HG02763 (cell line): Measurements from ENCODE around the gene PHF21A.

Source experiments
- ATAC-seq: cut with Tn5 transposase; IDR thresholded peaks from one replicate; pipeline ENCODE4 v1.9.1; 2021; ENCODE audit warnings: mild to moderate bottlenecking, moderate library complexity; ENCODE audit not compliant: unreplicated experiment

PHF21A gene

GRCh38 chr11:45887587-45887986, 233.7 kb downstream of the PHF21A start:
- no peak for ATAC-seq

GRCh38 chr11:45886816-45887520, 234.3 kb downstream of the PHF21A start:
- ATAC-seq: no peak

DNA sequence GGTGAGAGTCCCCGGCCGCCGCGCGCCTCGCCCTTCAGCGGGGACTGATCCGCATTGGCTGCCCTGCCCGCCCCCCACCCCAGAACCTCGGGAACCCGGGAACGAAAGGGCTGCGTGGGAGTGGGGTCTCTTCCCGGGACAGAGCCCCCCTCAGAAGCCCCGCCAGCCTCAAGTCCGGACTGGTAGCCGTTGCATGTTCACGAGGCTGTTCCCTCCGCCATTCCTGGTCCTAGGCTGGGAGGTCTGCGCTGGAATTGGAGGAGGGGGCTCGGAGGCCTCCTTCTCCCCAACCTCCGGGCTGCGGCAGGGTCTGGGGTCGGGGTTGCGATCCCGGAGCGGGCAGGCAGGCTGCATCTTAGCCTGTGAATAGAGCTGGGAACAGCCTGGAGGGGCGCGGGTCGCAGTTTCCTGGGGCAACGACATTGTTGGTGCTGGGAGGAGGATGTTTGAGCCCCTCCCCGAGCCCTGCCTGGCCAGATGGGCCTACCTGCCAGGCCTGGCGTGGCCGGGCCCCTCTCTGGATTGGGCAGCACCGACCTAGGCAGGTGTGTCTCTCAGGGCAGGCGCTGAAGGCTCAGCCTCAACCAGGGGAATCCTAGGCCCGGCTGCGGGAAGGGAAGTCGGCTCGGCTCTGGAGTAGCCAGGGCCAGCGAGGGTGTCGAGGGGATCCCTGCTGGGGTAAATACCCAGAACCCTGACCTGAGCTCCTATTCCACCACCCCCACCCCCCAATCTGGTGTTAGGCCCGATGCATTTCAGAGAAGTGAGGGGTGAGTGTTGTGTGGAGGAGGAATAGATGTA, 235.1 kb downstream of the PHF21A start:
- ATAC-seq: no peak

- peak; percentile 48 for ATAC-seq
These were observed 235.9 kb downstream of the PHF21A start, which contains the start of gene MAPK8IP1 for GRCh38 chr11:45885274-45885920. Gene MAPK8IP1 (plus strand): TSS chr11:45885651. CDS start chr11:45885821, 170 bp downstream.

- ATAC-seq: no peak
These were observed 236.6 kb downstream of the PHF21A start for GRCh38 chr11:45884596-45885185.
